GM21529 (cell line): ENCODE results near the gene FOXRED1.

Source experiments
- ATAC-seq: cut with Tn5 transposase; IDR thresholded peaks from one replicate; pipeline ENCODE4 v1.9.1; 2021; ENCODE audit not compliant: unreplicated experiment

FOXRED1 gene

DNA sequence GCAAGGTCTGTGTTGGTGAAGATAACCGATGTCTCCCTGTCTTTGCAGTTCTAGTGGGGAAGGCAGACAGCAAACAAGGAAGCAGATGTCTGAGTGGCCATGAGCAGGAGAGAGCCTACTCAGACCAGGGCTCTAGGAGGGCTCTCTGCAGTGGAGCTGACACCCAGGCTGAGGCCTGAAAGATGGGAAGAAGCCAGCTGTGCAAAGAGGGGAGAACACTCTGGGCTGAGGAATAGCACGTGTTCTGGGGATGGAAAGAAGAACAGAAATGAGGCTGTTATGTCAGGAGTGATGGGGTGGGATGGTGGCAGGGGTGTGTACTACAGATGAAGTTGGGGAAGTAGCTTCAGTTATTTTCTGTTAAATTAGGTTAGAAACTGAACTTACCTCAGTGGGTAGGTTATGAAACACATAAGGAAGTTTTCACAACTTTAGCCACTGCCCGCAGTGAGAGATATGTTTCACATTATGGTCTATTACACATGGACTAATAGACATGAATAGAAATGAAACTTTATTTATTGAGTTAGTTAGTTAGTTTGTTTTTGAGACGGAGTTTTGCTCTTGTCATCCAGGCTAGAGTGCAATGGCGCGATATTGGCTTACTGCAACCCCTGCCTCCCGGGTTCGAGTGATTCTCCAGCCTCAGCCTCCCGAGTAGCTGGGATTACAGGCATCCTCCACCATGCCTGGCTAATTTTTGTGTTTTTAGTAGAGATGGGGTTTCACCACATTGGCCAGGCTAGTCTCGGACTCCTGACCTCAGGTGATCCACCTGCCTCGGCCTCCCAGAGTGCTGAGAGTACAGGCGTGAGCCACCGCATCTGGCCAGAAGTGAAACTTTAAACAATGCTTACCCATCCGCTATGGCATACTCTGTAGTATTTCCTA, 42.7 kb downstream of the FOXRED1 start:
- peak; percentile 74 for ATAC-seq

DNA sequence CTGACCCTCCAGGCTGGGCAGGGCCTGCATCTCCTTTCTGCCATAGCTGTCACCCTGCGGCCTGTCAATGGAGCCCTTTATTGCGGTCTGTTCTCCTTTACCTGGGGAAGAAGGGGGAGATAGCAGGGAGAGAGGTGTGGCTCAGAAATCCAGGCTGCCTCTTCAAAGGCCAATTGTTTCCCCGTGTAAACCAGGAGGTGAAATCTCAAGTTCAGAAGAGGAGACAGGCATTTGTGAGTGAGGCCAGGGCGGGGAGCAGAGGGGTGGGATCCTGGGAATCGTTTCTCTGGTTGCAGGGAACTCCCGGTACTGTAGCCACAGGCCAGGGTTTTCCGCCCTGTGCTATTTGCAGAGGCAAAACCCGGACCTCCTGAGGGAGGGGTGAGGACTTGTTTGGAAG, 44.0 kb downstream of the FOXRED1 start:
- no peak for ATAC-seq

- no peak for ATAC-seq
Measured at GRCh38 chr11:126313826-126314225, 44.9 kb downstream of the FOXRED1 start.

DNA sequence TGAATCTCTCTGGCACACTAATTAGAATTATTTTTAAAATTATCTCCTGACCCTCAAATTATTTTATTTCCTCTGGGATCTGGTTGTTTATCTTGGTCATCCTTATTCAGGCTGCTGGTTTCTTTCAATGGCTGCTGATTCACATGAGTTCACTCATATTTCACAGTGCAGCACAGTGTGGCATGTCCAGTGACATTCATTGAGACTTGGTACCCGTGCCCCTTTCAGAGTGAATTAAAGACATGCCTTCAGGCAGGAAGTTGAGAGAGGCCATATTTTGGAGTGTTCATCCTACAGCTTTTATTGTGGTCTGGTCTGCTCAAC, 48.4 kb downstream of the FOXRED1 start:
- ATAC-seq = no peak

DNA sequence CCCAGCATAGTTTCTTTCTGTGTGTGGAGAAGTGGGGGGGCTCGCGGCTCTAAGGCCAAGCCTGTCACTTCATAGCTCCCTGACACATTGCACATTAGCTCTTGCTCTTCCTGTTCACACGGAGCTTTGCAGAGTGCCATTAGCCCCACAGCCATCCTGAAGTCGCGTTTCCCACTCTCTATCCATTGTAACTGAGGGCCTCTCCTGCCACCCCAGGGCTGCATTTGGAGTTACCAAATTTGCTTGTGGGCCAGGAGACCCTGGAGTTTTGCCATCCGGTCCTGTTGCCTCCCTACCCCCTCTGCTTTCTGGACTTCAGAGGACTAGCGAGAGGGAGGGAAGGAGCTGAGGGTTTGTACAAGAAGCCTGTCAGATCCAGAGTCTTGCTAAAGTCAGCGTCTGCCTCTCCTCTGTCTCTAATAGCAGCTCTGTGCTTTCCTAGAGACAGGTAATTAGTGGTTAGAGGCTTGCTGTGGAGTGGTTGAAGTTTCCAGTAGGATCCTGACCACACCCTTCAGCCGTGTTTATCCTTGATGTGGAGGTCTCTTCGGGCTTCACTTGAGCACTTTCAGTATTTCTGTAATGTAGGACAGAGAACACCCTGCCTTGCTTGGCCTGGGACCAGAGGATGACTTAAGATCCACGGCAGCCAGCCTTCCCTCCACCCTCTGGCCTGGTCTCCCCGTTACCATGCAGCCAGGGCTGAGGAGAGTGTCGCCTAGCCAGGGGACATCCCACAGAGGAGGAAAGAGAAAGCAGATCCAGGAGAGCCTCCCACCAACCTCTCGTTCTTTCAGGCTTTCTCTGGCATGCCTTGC, 49.0 kb downstream of the FOXRED1 start:
- ATAC-seq = peak; percentile 21

DNA sequence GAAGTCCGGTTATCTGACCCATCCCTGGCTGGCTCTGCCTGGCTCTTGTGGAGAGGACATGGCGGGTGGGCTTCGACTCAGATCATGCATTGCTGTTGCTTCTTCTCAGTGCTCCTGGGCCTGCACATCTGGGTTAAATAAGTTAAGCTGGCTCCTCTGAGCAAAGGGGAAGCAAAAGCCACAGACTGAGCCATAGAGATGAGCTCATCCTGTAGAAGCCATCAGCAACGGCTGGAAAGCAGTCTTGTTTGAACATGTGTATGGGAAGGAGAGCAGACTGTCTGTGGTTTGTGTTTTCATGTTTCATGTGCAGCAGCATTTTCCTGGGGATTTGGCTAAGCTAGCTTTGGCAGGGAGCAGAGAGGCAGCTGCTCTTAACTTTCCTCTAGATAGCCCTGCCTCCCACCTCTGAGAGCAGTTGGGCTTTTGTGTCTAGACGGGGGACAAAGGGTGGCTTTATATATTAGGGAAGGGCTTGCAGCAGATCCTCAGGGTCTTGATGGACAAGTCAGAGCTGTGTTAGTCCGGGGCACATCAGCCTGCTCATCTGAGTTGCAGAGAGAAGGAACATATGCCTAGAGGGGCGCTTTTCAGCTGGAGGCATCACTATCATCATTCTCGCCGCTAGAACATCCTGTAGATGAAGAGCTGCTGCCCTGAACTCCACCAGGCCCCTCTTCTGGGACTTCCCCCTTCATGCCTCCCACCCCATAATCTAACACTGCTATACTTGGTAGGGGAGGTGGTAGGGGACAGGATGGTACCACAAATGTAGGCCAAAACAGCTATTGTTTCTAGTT, 49.8 kb downstream of the FOXRED1 start:
- peak; percentile 91 for ATAC-seq

DNA sequence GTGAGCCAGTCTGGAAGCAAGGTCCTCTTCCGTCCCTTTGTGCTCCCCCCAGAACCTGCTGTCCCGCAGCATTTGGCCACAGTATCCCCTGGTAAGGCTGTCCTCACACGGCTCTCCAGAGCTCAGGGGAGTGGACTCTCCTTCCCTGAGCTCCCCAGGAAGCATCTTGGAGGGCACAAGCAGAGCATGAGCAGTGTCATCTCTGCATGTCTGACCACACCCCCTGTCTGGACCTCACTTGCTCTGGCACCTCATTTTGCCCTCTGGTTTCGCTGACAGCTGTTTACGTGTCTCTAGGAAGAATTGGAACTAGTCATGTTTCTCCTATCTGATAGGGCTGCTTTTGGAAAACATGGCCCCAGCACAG, 50.4 kb downstream of the FOXRED1 start:
- no peak for ATAC-seq

- ATAC-seq = no peak
Measured at GRCh38 chr11:126322996-126323395, 54.0 kb downstream of the FOXRED1 start.

DNA sequence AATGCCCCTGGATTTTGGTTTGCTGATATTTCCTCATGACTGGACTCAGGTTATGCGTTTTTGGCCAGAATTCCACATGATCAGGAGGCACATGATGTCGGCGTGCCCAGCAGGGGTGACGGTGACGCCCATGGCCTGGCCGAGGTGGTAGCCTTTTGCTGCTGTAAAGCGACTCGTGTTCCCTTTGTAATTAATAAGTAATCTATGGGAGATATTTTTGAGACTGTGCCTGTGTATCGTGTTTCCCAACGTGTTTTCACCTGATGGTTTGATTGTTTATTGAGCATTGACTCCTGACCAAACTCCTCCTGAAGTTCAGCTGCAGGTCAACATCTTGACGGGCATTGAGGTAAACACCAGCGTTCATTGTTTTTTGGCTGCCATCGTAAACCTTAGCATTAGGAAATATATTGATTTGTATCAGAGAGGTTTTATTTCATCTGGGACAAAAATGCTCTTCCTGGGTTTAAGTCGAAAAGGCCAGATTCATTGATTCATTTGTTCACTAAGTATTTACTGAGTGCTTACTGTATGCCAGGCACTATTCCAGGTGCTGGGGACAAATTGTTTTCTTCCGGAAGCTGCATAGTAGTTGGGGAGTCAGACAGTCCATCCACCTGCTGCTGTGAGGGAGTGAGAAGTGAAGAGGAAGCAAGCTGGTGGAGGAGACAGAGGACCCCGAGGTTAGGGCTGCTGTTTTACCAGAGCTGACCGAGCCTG, 58.5 kb downstream of the FOXRED1 start:
- ATAC-seq = no peak
